Daoy (cell line): Measurements from ENCODE around the gene TRMT11. TPM values are rescaled to one million over a fixed set of nuclear protein-coding genes. Genes with fewer than 3 reads are reported as not detected.
"Not testable (repeated sequence)": the region's sequence is repeated elsewhere in the genome, so short reads cannot be mapped to it uniquely, and the experiment has no call there.

Experiments used
- DNase-seq: peaks from one replicate; pipeline ENCODE4 v3.0.0-alpha.2; 2015; ENCODE audit warnings: low read depth
- total RNA-seq: library from RNA; depleted of rRNA; stranded (reverse); fragments of >200 nt; shearing (Covaris generic); gene quantifications from 2 replicates; pipeline ENCODE4 v1.2.3, GENCODE V29; 2014

Gene TRMT11
- total RNA-seq, 1 experiment from 2014 or later, result 31.5 TPM

DNA sequence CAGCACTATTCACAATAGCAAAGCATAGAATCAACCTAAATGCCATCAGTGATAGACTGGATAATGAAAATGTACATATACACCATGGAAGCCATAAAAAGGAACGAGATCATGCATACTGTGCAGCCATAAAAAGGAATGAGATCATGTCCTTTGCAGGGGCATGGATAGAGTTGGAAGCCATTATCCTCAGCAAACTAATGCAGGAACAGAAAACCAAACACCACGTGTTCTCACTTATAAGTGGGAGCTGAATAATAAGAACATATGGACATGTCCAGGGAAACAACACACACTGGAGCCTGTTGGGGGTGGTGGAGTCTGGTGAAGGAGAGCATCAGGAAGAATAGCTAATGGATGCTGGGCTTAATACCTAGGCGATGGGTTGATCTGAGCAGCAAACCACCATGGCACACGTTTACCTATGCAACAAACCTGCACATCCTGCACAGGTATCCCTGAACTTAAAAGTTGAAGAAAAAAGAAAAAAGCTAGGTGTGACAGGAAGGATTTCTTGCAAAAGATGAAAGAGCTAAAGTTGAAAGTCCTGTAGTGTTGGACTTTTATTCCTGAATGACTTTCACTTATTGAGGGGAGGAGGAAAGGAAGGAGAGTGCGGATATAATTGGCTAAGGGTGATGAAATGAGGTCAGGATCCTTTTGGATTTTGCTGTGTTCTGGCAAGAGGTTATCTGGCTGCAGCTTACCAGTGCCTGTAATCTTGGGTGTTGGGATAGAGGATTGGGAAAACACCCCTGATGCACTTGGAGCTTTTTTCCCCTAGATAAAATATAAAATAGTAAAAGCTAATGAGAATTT, 8.5 kb downstream of the TRMT11 start:
- DNase-seq, result no peak

DNA sequence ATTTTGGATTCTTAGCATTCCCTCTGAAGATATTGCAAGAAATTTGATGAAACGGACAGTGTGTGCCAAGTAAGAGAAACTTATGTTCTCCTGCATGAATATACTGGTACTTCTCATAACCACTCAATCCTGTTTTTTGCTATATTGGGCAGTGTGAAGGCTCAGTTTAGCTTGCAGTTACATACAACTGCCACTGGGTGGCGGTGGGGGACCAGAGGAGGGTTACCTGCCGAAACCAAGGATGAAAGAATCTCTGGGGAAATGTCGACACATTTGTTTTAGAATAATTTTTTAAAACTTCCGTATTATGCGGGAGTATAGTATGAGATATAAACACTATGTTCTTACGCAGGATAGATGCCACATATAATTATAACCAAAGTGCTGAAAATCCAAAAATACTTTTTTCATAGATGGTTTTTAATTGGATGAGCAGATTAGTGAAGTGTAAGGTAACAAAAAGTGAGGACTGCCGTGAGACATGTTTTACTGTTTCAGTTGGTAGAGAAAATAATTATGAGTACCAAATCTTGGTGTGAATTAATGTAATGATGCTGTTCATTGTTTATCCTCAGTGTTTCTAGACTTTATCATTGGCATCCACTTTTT, 9.7 kb downstream of the TRMT11 start:
- DNase-seq, result peak; percentile 75

DNA sequence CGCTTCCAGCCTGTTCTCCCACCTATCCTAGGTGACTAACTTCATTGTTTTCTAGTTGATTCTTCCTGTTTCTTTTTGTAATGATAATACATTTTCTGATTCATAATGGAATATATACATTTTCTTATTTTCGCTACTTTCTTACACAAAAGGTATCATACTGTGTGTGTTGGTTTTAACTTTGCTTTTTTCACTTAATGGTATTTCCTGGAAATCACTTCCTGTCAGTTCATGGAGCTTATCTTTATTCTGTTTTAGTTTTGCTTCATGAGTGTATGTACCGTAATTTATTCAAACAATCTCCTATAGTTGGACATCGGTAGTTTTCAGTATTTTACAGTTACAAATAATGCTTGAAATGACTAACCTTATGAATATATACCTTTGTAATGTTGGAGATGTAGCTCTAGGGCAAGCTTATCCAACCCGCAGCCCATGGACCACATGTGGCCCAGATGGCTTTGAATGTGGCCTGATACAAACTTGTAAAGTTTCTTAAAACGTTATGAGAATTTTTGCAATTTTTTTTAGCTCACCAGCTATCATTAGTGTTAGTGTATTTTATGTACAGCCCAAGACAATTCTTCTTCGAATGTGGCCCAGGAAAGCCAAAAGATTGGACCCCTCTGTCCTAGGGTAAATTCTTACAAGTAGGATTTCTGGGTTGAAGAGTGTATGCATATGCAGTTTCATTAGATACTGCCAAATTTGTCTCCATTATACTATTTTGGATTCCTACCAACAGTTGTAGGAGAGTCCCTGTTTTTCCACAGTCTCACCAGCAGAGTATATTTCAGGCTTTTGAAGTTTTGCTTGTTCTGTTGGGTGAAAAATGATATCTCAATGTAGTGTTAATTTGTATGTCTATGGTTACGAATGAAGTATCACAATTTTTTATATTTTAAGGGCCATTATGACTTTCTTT, 16.7 kb downstream of the TRMT11 start:
- no peak for DNase-seq

GRCh38 chr6:126007800-126008199, 21.5 kb downstream of the TRMT11 start:
- DNase-seq, result no peak

DNA sequence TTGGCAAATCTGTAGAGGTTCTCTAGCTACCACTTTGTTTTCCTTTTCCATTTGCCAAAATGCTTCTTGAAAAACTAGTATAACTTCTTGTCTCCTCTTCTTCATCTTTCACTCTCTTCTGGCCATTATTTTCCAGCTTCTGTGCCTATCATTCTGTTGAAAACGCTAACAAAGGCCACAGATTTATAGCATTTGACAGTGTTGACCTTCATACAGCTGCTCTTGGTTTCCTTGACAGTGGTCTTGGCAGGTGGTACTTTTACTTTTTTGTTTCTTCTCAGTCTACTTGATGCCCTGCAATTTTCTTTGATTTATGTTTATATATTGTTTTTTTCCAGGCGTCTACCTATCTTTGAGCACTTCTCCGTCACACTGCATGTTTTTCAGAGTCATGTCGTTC, 23.7 kb downstream of the TRMT11 start:
- no peak for DNase-seq

DNA sequence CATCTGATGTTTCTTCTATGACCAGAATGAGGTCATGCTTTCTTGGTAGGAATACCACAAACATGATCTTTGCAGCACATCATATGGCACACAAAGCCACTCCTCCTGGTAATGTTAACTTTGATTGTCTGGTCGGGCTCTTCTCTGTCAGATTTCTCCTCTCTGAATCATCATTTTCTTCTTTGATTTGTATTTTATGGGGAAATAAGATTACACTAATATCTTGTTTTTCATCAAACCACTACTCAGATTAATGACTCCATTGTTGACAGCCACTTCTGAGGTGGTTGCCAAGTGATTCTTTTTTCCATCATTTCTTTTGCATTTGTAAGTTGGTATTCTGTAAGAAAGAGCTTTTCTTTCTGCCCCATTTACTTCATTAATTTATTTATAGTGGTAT, 29.5 kb downstream of the TRMT11 start:
- no peak for DNase-seq

DNA sequence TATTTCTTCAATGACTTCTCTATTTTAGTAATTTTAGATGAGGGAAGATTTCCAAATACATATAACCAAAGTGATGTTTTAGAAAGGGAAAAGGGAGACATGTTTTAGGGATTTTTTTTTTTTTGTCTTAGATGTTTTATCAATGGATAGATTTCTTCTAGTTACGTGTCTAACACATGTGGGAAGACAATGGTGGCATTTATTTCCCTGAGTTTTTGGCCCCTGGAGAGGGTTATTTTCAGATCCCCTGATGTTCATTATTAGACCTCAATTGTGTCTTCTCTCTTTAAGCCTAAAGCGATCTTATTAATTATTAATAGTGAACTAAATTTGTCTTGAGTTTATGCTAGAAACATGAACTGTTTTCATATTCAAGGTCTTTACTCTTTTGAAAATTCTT, 30.3 kb downstream of the TRMT11 start:
- no peak for DNase-seq

DNA sequence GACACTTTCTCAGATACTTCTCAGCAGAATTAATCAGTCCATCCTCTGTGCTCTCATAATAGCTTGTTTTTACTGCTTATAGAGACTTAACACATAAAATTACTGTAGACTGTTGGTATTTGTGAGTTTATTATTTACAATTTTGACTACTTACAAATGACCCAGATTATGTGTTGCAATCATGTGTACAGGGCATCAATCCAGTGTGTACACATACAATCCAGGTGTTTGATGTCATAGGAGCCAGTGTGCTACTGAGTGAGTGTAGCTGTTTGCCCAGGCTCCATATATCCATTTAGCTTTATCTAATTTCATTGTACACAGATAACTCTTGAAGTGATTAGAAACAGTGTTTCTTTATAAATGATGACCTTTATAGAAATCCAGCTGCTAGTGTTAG, 31.3 kb downstream of the TRMT11 start:
- no peak for DNase-seq

DNA sequence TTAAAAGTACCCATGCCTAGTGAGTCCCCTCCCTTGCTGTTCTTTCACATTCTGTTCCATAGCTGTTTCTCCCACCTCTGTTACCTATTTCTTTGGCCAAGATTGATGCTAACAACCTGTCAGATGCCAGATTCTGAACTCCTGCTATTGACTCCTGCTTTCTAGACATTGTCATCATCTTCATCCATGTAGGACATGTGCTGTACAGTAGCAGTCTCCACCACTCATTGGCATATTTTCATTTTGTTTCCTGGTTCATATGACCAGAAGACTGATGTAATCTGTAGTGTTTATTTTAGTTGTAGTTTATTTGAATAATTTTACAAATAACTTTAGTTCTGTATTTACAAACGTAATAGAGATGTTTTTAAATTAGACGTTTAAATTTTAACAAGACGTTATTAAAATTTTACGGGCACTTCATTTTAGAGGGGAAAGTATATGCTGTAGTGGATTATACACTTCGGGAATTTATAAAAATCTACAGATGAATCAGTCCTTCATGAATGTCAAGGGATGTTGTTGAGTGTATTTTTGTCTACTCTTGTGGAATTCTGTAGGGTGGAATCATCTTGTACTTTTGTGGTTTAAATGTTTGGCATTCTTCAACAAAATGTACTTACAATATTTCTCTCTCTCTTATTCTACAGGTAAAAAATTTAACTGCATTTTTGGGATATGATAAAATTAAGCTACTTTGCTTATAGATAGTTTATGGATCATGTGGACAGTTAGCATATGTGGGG, 34.1 kb downstream of the TRMT11 start:
- DNase-seq, result no peak

- DNase-seq, result not testable (repeated sequence)
Observed at GRCh38 chr6:126023474-126023873, 37.1 kb downstream of the TRMT11 start.

DNA sequence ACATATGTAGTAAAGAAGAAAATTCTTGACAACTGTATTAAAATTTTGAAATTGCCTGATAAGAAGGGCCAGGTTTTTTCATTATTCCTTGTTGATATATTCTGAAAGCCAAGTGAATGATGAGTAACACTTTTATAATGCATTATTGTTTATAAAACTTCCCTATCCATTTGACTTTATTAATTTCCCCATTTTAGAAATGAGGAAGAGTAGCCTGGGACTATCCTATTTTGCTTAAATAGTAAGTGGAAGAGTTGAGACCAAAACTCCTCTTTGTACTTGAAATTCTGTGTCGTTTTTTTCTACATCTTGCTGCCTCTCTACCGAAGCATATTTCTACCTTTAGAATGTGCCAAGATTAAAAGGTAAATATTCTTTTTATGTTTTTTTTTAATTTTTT, 39.7 kb downstream of the TRMT11 start:
- DNase-seq, result no peak

DNA sequence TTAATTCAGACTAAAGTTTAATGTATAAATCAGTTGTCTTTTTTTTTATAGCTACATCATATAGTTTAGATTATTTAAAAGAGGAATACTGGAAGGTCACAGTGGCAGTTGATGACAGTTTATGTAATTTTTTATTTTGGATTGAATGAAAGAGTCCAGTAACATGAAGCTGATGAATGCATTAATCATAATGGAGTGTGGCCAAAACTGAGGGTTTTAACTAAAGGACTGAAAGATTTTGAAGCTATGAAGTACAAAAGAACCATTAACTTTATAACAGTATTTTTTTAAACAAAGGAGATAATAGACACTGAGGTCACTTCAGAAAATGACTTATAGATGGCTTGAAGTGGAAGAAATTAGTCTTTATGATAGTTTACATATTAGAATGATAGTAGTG, 41.3 kb downstream of the TRMT11 start:
- DNase-seq, result no peak

GRCh38 chr6:126030045-126030444, 43.7 kb downstream of the TRMT11 start:
- no peak for DNase-seq

DNA sequence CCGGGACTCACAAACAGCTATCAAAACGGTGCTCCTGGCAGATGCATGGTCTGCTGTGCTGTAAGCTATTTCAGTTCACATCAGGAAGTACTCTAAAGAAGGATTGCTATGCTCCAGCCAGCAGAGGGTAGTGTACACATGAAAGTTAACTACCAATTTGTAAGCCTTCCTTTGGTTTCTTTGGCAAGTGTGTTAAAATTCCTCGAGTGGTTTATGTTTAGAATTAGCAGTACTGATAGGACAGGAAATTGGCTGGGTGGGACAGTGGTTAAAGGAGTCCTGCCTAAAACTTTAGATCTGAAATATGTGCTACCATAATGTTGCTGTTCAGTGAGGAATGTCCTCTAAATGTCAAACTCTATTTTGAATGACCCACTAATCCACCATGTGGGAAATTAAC, 47.4 kb downstream of the TRMT11 start:
- peak; percentile 74 for DNase-seq

GRCh38 chr6:126034656-126035055, 48.3 kb downstream of the TRMT11 start:
- DNase-seq, result no peak

GRCh38 chr6:126035764-126036163, 49.4 kb downstream of the TRMT11 start:
- no peak for DNase-seq

GRCh38 chr6:126038234-126038633, 51.9 kb downstream of the TRMT11 start:
- DNase-seq, result no peak

GRCh38 chr6:126039284-126039683, 52.9 kb downstream of the TRMT11 start:
- DNase-seq, result peak; percentile 67

GRCh38 chr6:126040394-126040793, 54.1 kb downstream of the TRMT11 start:
- DNase-seq, result no peak

- peak; percentile 81 for DNase-seq
Observed at GRCh38 chr6:126040826-126041225, 54.5 kb downstream of the TRMT11 start.

- DNase-seq, result no peak
Observed at GRCh38 chr6:126041516-126041915, 55.2 kb downstream of the TRMT11 start.

- DNase-seq, result no peak
Observed at GRCh38 chr6:126042001-126042419, 55.7 kb downstream of the TRMT11 start.
